Liver (tissue), 3 donors: ENCODE measurements around the gene KIF6.

Experiments
- JUND ChIP-seq, 2 donors: IDR thresholded peaks; 2 replicates each; pipeline ENCODE4 v1.6.1; 2016; ENCODE audit warnings: antibody characterized with exemption in 2 of 2
- RAD21 ChIP-seq, 2 donors: IDR thresholded peaks; 2 replicates each; pipeline ENCODE4 v1.6.1; 2016; ENCODE audit warnings: antibody characterized with exemption in 2 of 2, mild to moderate bottlenecking in 2 of 2
- TF ChIP-seq, protein P1 (sequence below): fragments of 150-350 bp; IDR thresholded peaks from 2 replicates; pipeline ENCODE4 v1.5.1; 2017; ENCODE audit warnings: improper control_type of control experiment, low read depth, low read length; ENCODE audit not compliant: missing input control
- donor health status: healthy.
- donor health status: healthy.

DNA sequence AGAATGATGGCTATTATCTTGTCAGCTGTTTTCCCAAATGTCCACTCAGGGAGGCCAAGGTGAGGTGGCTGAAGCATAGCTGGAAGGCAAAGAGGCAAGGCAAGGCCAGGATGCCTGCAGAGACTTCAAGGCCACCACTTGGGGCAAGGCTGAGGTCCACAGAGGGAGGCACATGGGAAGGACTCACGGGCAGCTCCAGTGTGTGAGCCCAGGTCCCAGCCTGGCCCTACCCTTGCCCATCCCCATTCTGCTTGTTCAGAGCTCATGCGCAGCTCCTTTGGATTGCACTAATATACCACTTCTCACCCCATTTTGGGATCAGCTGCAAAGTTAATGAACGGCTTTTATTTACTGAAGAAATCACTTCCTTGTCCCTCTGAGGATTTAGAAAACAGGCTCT, 291.6 kb downstream of the KIF6 start:
- TF ChIP-seq, protein P1, sequence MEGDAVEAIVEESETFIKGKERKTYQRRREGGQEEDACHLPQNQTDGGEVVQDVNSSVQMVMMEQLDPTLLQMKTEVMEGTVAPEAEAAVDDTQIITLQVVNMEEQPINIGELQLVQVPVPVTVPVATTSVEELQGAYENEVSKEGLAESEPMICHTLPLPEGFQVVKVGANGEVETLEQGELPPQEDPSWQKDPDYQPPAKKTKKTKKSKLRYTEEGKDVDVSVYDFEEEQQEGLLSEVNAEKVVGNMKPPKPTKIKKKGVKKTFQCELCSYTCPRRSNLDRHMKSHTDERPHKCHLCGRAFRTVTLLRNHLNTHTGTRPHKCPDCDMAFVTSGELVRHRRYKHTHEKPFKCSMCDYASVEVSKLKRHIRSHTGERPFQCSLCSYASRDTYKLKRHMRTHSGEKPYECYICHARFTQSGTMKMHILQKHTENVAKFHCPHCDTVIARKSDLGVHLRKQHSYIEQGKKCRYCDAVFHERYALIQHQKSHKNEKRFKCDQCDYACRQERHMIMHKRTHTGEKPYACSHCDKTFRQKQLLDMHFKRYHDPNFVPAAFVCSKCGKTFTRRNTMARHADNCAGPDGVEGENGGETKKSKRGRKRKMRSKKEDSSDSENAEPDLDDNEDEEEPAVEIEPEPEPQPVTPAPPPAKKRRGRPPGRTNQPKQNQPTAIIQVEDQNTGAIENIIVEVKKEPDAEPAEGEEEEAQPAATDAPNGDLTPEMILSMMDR = no peak
- TF ChIP-seq JUND (IDR thresholded peaks at IDR 0.05) = no peak
- no peak for TF ChIP-seq RAD21 (IDR thresholded peaks at IDR 0.05)
